ENCODE measurements around the gene ZBTB46.

ZBTB46 gene

GRCh38 chr20:63822276-63822696 is 8.8 kb downstream of the ZBTB46 start (continued):
- TF ChIP-seq PRDM2 (tag by site-specific recombination; IDR thresholded peaks at IDR 0.05; ENCODE audit: borderline replicate concordance) (no peak), GFI1B (tag by site-specific recombination; IDR thresholded peaks at IDR 0.05) (no peak), ZNF2 (tag by site-specific recombination; IDR thresholded peaks at IDR 0.05) (no peak), ZNF560 (tag by site-specific recombination; IDR thresholded peaks at IDR 0.05; ENCODE audit: borderline replicate concordance) (no peak), ZBTB8A (tag by site-specific recombination; IDR thresholded peaks at IDR 0.05) (no peak), TCF7L2 (IDR thresholded peaks at IDR 0.05; ENCODE audit: borderline replicate concordance, low read depth, low read length) (no peak), ZNF248 (tag by site-specific recombination; IDR thresholded peaks at IDR 0.05) (no peak), ZEB2 (tag by site-specific recombination; IDR thresholded peaks at IDR 0.05) (no peak), AEBP2 (tag by site-specific recombination; IDR thresholded peaks at IDR 0.05; ENCODE audit: borderline replicate concordance) (no peak), SP7 (tag by site-specific recombination; IDR thresholded peaks at IDR 0.05) (no peak)

DNA sequence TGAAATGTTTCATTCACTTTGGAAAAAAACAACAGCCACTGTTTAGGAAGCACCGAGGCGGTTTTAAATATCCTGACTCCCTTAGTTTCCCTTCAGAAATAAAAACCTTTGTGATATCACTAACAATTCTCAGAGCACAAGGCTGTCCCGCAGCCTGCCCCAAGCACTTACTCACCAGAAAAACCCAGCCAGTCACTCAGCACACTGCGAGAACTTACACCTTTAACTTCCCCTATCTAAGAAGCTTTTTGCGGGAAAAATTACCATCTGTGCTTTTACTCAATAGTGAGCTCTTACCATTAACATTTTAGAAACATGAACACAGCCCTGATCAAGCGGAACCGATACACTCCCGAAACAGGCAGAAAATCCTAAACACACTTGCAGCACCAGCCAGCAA is 9.3 kb downstream of the ZBTB46 start:
- no peaks in the 10 kb centered on the region for H3K4me1 ChIP-seq (ENCODE audit: control insufficient read depth, insufficient read depth, low read length)
- CTCF ChIA-PET = interaction anchor here (0.6 to 1.1 kb wide), 3 partner anchors 33 to 320 kb away, joined by 3 read pairs; partner anchors contain the start of gene ZGPAT
- H3K36me3 ChIP-seq (ENCODE audit: control insufficient read depth in 2 of 2, insufficient read depth in 1 of 2, low read length in 2 of 2) = no peaks in the 10 kb centered on the region
- no peak overlapping the region for H3K27ac ChIP-seq (ENCODE audit: extremely low read depth, low read depth, low read length)
- TF ChIP-seq ZBTB21 (tag by site-specific recombination; IDR thresholded peaks at IDR 0.05) = no peak
- TF ChIP-seq ZNF513 (tag by site-specific recombination; IDR thresholded peaks at IDR 0.05) = no peak
- TF ChIP-seq ZNF391 (tag by site-specific recombination; IDR thresholded peaks at IDR 0.05; ENCODE audit: borderline replicate concordance, low read depth) = no peak
- TF ChIP-seq ZNF266 (tag by site-specific recombination; IDR thresholded peaks at IDR 0.05; ENCODE audit: low read depth) = no peak
- TF ChIP-seq ZNF133 (tag by site-specific recombination; IDR thresholded peaks at IDR 0.05) = no peak
- TF ChIP-seq SP7 (tag by site-specific recombination; IDR thresholded peaks at IDR 0.05) = no peak
- no peak for TF ChIP-seq ZNF157 (tag by site-specific recombination; IDR thresholded peaks at IDR 0.05)
- TF ChIP-seq ZNF776 (tag by site-specific recombination; IDR thresholded peaks at IDR 0.05; ENCODE audit: borderline replicate concordance) = no peak
- TF ChIP-seq GLI4 (tag by site-specific recombination; IDR thresholded peaks at IDR 0.05) = no peak
- no peak for TF ChIP-seq ZNF423 (tag by site-specific recombination; IDR thresholded peaks at IDR 0.05)
- TF ChIP-seq TCF7L2 (IDR thresholded peaks at IDR 0.05; ENCODE audit: borderline replicate concordance, low read depth, low read length) = no peak
- TF ChIP-seq, protein P1, sequence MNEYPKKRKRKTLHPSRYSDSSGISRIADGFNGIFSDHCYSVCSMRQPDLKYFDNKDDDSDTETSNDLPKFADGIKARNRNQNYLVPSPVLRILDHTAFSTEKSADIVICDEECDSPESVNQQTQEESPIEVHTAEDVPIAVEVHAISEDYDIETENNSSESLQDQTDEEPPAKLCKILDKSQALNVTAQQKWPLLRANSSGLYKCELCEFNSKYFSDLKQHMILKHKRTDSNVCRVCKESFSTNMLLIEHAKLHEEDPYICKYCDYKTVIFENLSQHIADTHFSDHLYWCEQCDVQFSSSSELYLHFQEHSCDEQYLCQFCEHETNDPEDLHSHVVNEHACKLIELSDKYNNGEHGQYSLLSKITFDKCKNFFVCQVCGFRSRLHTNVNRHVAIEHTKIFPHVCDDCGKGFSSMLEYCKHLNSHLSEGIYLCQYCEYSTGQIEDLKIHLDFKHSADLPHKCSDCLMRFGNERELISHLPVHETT (tag by site-specific recombination; IDR thresholded peaks at IDR 0.05) = no peak
- TF ChIP-seq ZNF292 (tag by site-specific recombination; IDR thresholded peaks at IDR 0.05; ENCODE audit: borderline replicate concordance, low read depth) = no peak
- TF ChIP-seq ZNF223 (tag by site-specific recombination; IDR thresholded peaks at IDR 0.05) = no peak
- POLR2A ChIA-PET = no interaction called here
- no peak overlapping the region for H3K4me3 ChIP-seq (ENCODE audit: low read depth, low read length)
- no peaks in the 10 kb centered on the region for H3K9me3 ChIP-seq (ENCODE audit: control insufficient read depth, insufficient read depth, low read depth, low read length)
